MV-4-11 (cell line): ENCODE measurements around the gene GPR155.

Experiments
- DNase-seq: peaks from one replicate; lab custom pipeline; 2025; lab: John Stamatoyannopoulos, UW

GPR155 gene, protein sequence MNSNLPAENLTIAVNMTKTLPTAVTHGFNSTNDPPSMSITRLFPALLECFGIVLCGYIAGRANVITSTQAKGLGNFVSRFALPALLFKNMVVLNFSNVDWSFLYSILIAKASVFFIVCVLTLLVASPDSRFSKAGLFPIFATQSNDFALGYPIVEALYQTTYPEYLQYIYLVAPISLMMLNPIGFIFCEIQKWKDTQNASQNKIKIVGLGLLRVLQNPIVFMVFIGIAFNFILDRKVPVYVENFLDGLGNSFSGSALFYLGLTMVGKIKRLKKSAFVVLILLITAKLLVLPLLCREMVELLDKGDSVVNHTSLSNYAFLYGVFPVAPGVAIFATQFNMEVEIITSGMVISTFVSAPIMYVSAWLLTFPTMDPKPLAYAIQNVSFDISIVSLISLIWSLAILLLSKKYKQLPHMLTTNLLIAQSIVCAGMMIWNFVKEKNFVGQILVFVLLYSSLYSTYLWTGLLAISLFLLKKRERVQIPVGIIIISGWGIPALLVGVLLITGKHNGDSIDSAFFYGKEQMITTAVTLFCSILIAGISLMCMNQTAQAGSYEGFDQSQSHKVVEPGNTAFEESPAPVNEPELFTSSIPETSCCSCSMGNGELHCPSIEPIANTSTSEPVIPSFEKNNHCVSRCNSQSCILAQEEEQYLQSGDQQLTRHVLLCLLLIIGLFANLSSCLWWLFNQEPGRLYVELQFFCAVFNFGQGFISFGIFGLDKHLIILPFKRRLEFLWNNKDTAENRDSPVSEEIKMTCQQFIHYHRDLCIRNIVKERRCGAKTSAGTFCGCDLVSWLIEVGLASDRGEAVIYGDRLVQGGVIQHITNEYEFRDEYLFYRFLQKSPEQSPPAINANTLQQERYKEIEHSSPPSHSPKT

DNA sequence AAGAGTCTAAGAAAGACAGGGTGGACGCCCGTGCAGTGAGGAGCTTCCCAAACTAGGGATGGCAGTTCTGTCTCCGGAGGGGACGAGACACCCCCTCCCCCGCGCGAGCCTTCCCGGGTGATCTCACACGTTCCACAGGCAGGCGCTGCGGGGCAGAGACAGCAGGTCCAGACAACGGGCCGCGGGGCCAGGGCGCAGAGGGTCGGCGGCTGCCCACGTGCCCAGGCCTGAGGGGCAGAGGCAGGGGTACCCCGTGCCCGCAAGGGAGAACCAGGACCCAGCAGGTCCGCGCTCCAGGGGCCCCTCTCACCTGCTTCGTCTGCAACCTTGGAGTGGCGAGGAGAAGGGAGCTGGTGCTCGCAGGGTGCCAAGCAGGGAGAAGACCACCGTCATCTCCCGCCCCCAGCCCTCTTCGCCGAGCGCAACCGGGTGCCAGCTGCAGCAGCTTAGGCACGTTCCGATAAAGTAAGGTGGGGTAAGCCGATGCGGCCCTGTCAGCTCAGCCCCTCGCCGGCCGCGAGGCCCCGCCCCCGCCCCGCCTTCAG lies at the start of gene GPR155:
Gene GPR155 (minus strand): TSS at position 467 of the 545 bp plus-strand sequence. CDS start 5,073 bp downstream, outside the sequence.
- DNase-seq, result no peak

DNA sequence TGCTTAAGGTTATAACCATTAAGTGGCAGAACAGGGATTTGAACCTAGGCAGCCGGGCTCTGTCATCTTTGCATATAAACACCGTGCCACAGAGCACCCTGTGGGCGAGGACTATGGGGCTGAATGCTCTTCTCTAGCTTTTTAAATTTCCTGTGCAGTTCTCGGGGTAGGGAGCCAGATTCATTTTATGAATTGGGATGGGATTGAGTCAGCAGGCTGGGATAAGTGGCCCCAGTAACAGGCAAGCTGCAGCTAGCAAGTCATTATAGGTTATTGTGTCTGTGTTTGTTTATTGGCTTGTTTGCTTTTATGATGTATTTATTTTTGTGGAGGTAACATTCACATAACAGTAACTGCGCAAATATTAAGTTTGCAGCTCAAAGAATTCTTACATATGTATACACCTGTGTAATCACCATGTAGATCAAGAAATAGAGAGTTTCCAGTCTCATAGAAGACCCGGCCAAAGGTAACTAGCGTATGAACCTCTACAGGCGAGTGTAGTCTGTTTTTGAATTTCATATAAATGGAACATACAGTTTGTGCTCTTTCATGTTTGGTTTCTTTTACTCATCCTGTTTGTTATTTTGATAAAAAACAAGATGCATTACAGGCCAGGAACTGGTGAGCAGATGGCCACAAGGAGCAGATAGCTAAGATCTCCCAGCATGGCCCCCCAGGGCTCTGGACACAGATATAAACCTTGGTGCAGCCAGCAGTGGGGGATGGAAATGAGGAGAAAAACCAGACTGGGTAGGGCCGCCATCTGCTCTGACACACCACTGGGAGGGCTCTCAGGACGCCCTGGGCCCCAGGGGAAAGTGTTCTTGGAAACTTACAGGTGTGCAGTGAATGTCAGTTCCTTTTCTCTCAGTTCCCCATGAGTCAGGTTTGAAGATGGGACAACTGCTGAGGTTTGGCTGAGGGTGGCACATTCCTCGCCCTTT lies 49.2 kb upstream of the GPR155 start:
- no peak for DNase-seq

DNA sequence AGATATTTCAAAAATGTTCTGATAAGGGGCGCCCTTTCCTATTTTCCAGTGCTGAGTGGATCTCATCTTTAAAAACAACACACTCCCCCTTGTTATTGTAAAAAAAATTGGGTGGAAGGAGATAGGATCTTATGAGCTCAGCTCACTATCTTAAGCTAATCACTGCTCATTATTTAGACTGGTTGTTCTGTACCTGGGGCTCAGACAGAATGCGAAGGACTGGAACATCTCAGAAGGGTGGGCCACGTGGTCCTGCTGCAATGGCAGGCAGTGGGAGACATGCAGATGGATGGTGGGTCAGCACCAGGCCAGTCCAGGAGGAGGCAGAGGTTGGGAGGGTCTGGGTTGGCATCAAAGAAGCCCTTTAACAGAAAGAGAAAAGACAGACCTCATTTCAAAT lies 48.3 kb upstream of the GPR155 start:
- DNase-seq, result no peak

DNA sequence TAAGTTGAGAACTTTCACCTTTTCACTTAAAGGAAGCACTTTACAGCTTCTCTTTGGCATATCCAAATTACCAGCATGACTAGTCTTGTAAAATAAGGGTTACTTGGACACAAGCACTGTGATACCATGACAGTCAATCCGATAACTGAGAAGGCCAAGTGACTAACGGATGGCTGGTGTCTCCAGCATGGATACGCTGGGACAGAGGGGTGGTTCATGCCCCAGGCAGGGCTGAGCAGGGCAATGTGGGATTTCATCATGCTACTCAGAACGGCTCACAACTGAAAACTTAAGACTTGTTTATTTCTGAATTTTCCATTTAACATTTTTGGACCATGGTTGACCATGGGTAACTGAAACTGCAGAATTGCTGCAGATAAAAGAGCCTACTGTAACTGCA lies 43.1 kb upstream of the GPR155 start:
- no peak for DNase-seq

DNA sequence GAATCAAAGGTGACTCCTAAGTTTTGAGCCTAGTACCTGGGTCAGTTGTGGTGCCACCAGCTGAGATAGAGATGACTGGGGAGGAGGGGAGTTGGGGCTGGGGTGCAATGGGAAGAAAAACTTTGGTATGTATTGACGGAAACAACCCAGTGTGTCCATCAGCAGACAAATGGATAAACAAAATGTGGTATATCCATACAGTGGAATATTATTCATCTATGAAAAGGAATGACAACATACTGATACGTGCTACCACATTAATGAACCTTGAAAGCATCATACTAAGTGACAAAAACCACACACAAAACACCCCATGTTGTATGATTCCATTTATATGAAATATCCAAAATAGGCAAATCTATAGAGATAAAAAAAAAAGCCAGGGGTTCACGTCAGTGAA lies 41.1 kb upstream of the GPR155 start:
- DNase-seq, result no peak

DNA sequence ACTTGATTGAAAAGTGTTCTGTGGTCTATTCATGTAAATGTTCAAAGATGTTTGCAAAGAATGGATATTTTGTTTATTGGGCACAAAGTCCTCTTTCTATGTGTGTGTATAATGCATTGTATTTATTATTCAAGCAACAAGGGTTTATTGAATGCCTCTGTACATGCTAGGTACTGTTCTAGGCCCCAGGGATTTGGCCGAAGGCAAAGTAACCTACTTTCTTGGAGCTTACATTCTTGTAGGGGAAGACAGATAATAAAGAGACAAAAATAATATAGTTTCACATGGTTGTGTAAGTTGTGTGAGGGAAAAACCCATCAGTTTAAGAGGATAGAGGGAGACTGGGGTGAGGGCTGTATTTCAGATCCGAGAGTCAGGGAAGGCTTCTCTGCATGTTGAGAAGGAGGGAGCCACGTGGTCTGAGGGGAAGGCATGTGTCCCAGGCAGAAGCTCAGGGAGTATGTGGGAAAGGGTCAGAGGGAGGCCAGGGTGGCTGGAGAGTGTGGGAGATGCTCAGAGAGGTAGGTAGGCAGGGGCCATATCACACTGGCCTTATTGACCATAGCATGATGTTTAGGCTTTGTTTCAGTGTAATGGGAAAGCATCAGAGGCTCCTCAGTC lies 40.4 kb upstream of the GPR155 start:
- no peak for DNase-seq

DNA sequence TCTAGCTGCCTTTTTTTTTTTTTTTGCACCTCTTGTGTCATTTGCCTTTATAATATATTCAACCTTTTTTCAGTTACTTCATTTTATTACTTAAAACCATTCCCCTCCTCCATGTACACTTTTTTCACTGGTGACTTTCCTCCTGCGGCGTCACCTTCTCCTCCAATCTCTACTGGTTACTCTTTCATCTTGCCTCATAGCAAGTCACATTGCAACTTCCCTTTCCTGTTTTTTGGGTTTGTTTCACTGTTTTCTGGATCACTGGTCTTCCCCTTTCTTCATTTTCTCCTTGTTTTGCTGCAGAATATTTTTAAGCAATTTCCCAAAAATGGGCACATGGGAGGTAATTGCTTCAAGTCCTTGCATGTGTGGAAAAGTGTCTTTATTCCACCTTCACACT lies 37.7 kb upstream of the GPR155 start:
- DNase-seq, result peak; percentile 68

DNA sequence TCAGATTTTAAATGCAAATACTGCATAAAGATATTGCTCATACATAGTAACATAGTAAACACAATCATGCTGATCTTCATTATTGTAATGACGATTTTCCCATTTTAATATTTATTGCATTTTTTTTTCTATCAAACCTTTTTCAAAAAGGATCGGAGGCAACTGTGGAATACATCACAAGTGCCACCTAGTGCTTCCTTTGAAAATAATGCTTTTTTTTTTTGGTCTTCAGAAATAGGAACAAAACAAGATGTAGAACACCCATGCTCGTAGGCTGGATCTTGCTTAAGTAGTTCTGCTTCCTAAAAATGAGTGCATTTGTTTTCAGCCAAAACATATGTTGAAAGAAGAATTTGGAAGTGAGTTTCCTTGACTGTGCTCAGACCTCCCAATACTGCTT lies 35.7 kb upstream of the GPR155 start:
- DNase-seq, result peak; percentile 86

DNA sequence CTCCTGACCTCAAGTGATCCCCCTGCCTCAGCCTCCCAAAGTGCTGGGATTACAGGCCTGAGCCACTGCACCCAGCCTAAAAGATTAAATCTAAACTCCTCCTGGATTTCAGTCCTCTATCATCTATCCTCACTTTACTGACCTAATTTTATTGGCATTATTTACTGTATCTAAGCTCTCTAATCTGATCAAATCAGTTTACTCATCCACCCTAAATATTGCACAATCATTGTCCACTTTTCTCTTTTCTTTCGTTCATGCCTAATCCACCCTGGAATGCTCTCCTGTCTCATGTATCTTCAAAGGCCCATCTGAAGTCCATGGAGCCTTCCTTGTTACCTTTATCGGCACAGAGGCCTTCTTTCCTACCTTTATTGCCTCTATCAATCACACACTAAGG lies 31.6 kb upstream of the GPR155 start:
- DNase-seq, result no peak

DNA sequence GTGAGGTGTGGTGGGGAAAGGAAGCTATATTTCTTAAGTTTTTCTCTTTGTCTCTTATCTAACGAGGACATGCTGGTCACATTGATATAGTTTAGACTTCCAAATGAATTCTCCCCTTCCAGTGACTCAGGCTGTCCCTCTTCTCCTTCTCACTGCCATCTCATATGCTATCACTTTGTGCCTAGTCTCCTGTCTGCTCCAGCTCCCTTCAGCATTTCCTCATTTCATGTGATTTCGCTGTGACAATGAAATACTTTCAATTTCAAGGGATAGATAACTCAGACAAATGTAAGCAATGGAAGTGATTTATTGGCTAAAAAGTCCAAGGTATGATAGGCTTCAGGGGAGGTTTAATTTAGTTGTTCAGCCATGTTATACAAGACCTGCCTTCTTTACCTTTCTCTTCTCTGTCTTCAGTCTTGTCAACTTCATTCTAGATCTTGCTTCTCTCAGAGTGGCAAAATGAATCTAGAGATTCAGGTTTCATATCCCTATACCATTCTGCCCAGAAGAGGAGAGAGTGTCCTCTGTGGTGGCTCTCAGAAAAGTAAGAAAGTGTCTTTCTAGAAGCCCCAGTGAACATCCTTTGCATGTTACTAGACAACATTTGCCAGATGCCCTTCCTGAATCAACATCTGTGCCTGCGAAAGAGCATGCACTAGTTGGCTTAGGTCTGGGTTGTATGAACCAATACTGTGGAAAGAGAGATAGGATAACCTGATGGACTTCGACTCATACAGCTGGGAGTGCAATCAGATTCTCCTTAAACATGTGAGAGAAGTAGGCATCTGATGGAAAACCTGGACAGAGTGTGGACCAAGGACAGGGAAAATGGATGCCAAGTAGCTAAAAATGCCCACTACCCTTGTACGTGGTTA lies 29.9 kb upstream of the GPR155 start:
- peak; percentile 37 for DNase-seq

DNA sequence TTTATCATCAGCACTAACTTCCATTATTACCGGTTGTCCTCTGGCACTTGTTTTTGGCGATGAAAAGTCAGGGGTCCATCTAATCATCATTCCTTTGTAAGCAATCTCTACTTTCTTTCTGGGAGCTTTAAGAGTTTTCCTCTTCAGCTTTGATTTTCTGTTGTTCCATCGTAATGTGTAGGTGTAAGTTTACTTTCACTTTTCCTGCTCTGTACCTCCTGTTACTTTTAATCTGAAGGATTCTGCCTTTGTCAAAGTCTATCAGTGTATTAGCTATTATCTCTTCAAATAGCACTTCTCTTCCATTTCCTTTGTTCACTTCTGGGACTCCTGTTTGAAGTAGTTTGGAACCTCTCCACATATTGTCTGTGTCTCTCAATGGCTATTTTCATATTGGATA lies 25.5 kb upstream of the GPR155 start:
- no peak for DNase-seq

DNA sequence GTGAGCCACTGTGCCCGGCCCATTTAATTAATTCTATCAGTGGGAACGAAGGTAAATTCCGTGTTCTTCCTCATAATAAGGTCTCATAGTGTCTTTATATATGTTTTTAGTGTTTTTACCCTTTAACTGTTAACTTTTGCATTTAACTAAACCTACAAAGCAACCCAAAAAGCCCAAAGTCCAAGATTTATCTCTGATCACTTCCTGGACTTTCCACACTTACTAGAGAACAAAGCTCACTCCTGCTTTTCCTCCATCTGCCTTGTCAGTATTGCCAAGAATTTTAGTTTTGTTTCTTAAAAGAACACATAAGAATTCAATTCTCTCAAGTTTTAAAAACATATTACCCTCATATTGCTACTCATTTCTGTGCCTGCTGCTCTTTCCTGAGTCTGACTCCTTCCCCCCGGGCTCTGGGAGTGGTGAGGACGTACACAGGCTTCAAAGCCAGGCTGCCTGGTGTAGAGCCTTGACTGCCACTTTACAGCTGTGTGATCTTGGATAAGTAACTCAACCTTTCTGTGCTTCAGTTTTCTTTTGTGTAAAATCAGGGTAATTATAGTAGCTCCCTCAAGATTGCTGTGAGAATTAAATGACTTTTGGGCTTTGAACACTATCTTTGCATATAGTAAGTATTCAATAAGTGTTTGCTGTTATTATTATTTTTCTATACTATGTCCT lies 24.9 kb upstream of the GPR155 start:
- no peak for DNase-seq

DNA sequence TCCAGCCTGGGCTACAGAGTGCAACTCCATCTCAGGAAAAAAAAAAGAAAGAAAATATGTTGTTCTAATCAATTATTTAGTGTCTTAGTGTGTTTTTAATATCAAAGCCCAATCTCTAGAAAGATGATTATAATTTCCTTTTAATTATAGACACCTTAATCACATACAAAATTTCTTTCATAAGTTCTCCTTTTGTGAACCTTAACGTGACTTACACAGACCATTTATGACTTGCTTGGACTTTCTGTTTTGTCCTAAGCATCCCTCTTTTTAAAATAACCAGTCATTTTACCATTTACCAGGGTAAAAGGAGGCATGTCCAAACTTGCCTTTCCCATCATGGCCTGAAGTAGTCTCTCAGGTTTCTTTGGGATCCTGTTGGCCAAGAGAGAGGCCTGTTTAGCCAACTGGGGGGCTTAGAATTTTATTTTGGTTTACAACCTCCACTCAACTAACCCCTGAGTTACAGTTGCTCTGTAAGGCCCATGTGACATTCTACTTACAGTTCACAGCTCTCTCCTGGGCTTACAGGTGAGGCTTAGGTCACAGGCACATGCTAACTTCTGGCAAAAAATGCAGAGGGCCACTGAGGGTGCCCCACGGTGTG lies 23.9 kb upstream of the GPR155 start:
- DNase-seq, result no peak

DNA sequence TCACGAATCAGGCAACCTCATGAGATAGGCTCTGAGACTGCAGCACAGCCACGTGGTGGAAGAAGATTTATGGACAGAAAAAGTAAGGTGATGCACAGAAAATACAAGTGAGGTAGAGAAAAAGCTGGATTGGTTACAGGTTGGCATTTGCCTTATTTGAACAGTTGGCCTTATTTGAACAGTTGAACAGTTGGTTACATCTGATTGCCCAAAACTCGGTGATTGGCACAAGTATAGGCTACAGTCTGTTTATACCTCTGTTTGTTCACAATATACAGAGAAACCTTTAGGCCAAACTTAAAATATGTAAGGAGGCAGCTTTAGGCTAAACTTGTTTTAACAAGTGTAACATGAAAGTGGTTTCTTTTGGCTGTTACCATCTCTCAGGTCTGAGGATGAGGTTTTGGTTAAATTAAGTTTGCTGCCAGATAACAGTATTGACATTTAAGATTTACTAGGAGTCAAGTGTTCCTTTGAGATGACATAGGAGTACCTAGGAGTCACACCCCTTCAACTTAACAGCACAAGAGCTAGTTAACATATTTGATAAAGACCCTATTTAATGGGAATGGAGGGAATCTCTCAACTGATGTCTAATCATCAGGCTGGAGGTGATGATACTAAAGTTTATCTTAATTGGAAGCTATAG lies 16.5 kb upstream of the GPR155 start:
- DNase-seq, result no peak

DNA sequence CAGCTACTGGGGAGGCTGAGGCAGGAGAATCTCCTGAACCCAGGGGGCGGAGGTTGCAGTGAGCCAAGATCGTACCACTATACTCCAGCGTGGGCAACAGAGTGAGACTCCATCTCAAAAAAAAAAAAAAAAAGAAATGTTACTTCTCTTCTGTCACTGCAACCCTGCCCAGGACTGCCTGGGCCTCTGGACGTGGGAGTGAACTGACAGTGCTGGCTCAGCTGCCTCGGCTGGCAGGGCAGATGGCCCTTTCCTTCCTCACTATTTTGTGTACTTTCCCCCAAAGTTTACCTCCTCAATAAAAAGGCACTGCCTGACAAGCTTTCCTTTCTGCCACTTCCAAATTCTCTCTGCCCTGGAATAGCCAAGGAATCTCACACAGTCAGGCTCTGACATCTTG lies 12.5 kb upstream of the GPR155 start:
- no peak for DNase-seq

DNA sequence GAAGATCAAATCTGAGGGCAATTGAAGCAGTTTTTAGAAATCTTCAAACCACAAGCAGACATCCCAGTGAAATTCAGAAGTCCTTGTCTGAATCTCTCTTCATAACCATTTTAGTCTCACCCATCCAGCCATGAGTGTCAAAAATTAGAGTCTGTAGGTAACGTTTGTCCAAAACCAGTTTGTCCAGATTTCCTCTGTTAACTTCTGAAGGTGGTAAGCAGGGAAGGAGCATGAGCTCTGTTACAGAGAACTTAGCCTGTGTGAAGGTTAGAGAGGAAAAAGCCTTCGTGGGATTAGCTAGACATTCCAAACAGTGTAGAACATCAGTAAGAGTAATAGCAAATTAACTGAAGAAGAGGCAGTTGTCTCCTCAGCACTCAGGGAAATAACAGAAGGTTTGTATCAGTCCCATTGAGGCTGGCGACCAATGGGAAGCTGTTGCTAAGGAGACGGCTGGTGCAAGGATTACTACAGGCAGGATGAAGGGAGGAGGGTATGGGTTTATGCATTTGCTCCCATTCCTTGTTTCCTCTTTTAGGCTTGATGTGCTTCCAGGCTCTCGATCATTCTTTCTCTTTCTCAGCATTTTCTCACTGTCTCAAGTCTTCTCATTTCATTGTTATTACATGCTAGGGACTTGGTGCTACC lies 8.7 kb upstream of the GPR155 start:
- DNase-seq, result no peak

DNA sequence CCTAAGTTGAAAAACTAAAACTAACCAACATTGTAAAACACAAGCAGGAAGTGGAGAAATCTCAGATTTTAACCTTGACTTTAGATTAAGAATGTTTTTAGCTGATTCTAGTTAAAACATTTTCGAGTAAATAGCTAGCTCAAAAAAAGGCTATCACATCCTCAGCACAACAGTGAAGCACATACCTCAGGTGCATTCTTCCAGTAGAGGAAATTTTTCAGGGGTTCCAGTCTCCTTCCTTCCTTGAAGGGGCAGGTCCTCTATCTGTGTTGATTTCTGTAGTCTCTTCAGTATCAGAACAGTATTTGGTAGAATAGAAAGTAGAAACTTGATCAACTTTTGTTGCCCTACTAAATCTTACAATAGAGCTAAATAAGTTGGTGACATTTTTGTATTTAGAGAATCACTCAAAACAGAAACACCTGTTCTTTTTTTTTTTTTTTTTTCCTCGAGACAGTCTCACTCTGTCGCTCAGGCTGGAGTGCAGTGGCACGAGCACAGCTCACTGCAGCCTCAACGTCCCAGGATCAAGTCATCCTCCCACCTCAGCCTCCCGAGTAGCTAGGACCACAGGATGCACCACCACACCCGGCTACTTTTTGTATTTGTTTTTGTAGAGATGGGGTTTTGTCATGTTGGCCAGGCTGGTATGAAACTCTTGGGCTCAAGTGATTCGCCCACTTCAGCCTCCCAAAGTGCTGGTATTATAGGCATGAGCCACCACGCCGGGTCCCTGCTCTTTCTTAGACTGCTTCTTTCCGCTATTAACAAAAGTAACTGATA lies 6.9 kb upstream of the GPR155 start:
- no peak for DNase-seq
